ENCODE data around the gene CHL1. TPM values are rescaled to one million over a fixed set of nuclear protein-coding genes. Genes with fewer than 3 reads are reported as not detected.

CHL1 gene
- total and polyA plus RNA-seq, 2 of the 8 experiments (the other 6 are each of a cell fraction or from before 2014, with no cell fraction given): 0.05 to 0.99 TPM

DNA sequence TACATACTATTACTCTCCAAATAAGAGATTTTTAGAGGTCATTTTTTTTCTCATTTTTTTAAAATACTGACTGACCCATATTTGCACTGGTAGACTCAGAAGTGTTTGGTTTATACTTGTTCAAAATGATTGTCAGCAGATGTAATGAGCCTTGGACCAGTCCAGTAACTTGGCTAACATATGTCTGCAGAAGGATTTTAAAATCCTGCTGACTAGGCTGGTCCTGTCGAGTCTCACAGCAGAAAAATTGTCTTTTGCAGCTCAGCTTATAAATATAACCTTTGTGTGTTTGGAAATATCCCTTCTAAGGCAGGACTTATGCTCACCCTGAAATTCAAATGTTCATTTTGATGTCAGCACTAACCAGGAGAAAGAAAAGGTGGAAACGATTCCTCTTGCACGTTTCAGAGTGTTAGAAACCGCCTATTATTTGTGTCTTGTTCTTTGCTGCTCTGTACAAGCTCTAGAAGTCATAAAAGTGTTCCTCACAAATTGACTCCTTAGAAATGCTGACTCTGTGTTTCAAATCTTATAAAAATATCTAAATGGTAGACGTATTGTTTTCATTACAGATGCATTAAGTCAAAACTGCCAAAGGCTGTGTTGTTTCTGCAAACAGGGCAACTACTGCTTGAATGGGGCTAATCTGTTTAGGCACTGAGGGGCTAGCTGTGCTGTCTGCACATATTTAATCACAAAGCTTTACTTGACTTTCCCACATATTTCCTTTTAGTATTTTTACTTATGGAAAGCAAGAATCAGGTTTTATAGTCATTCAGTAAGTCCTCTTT lies 95.3 kb downstream of the CHL1 start:
- 0 out of 2 replicates have a peak overlapping the region, but pooled peaks have one; percentile 22 for H2AFZ ChIP-seq (ENCODE audit: low read length)
- no peaks in the 10 kb centered on the region for H3K27me3 ChIP-seq (replicated peaks in 1 of 4; ENCODE audit: control insufficient read depth in 3 of 4, extremely low read depth in 1 of 4, insufficient read depth in 3 of 4, low read length in 3 of 4)
- H2BK12ac ChIP-seq (ENCODE audit: low read depth, low read length): no peak overlapping the region
- no peaks in the 10 kb centered on the region for H3K9me3 ChIP-seq (ENCODE audit: insufficient read depth in 2 of 2, low read depth in 1 of 2, low read length in 1 of 2)
- no peak overlapping the region for H3K4me2 ChIP-seq (ENCODE audit: insufficient read depth in 1 of 2, low read depth in 2 of 2, low read length in 2 of 2)
- H3K18ac ChIP-seq (ENCODE audit: extremely low read depth, low read length): no peak overlapping the region
- CTCF ChIA-PET (ENCODE audit: partially characterized antibody): interaction anchor here (1.2 to 1.8 kb wide), 3 partner anchors 10 to 62 kb away, joined by 3 to 6 read pairs (median 4); no protein-coding TSS in a partner anchor
- H2BK5ac ChIP-seq (ENCODE audit: low read depth, low read length): no peak overlapping the region
- H3K14ac ChIP-seq (ENCODE audit: insufficient read length): no peak overlapping the region
- no peaks in the 10 kb centered on the region for H3K36me3 ChIP-seq (ENCODE audit: control insufficient read depth in 2 of 4, insufficient read depth in 4 of 4, low read length in 3 of 4)
- H3K27ac ChIP-seq (ENCODE audit: low read depth, low read length): no peak overlapping the region
- H3K4ac ChIP-seq (replicated peaks; ENCODE audit: insufficient read length, low read depth, low read length): no peak overlapping the region
- no peak overlapping the region for H4K5ac ChIP-seq (ENCODE audit: insufficient read length, low read depth, low read length)
- no peaks in the 10 kb centered on the region for H3K79me2 ChIP-seq (ENCODE audit: control insufficient read depth in 1 of 2, insufficient read depth in 2 of 2, low read length in 2 of 2)
- no peak overlapping the region for H3K4me3 ChIP-seq (ENCODE audit: extremely low read depth in 1 of 4, insufficient read depth in 2 of 4, low read depth in 3 of 4, low read length in 4 of 4)
- H3K9ac ChIP-seq (replicated peaks in 1 of 4; ENCODE audit: extremely low read depth in 1 of 4, low read depth in 3 of 4, low read length in 3 of 4): no peak overlapping the region
- H2BK15ac ChIP-seq (ENCODE audit: low read length): no peak overlapping the region
- H3K79me1 ChIP-seq (ENCODE audit: low read depth, low read length): no peaks in the 10 kb centered on the region
- no peak overlapping the region for H4K8ac ChIP-seq (ENCODE audit: extremely low read depth, insufficient read depth, low read length)
- POLR2A ChIA-PET (ENCODE audit: partially characterized antibody): no interaction called here
- no peak overlapping the region for H3K23ac ChIP-seq (ENCODE audit: insufficient read length)
- FAIRE-seq: no peak
- no peak overlapping the region for H2BK20ac ChIP-seq (ENCODE audit: low read length)
- H3K4me1 ChIP-seq (replicated peaks in 1 of 4; ENCODE audit: control insufficient read depth in 3 of 4, insufficient read depth in 4 of 4, low read length in 3 of 4): no peaks in the 10 kb centered on the region
- no peaks in the 10 kb centered on the region for H4K20me1 ChIP-seq (replicated peaks in 1 of 2; ENCODE audit: control insufficient read depth in 1 of 2, insufficient read depth in 2 of 2, low read length in 2 of 2)
- no peak overlapping the region for H2AK5ac ChIP-seq (ENCODE audit: low read depth, low read length)
- H2BK120ac ChIP-seq (replicated peaks; ENCODE audit: low read depth, low read length): no peak overlapping the region
- 85% methylated on average over 5 of the region's 5 CpGs; no CpG with 5 or more reads in 1 of the 2 experiments for WGBS, 2 experiments (ENCODE audit: extremely low coverage in 1 of 2, insufficient coverage in 1 of 2, insufficient read length in 1 of 2, insufficient replicate concordance in 2 of 2, low coverage in 1 of 2, low lambda C conversion rate in 2 of 2, missing lambda C conversion rate in 1 of 2)
- no peak for DNase-seq (ENCODE audit: low read depth in 1 of 2, low spot score in 2 of 2)
- H3K23me2 ChIP-seq (ENCODE audit: low read depth, low read length): no peaks in the 10 kb centered on the region
- no peak overlapping the region for H3K56ac ChIP-seq (replicated peaks; ENCODE audit: insufficient read length, low read depth, low read length)
- no peak overlapping the region for H4K91ac ChIP-seq (replicated peaks; ENCODE audit: insufficient read length, low read length)
- no peak for TF ChIP-seq RAD21 (IDR thresholded peaks at IDR 0.05 in 1 of 2, conservative IDR thresholded peaks at IDR 0.05 in 1 of 2; ENCODE audit: low read depth in 2 of 2, low read length in 2 of 2)
- no peak for TF ChIP-seq JUN (IDR thresholded peaks at IDR 0.05; ENCODE audit: low read depth, low read length)
- TF ChIP-seq TAF1 (IDR thresholded peaks at IDR 0.05; ENCODE audit: low read depth, low read length): no peak
- TF ChIP-seq TEAD4 (IDR thresholded peaks at IDR 0.05; ENCODE audit: low read depth, low read length): no peak
- no peak for TF ChIP-seq TCF12 (IDR thresholded peaks at IDR 0.05; ENCODE audit: low read depth, low read length)
- TF ChIP-seq KDM5A (IDR thresholded peaks at IDR 0.05; ENCODE audit: low read length): no peak
- TF ChIP-seq GTF2F1 (IDR thresholded peaks at IDR 0.05; ENCODE audit: borderline replicate concordance, low read depth, low read length): no peak
- TF ChIP-seq POLR2AphosphoS5 (IDR thresholded peaks at IDR 0.05; ENCODE audit: low read depth, low read length): no peak
- TF ChIP-seq SP4 (IDR thresholded peaks at IDR 0.05; ENCODE audit: low read length): no peak
- no peak for TF ChIP-seq SRF (IDR thresholded peaks at IDR 0.05; ENCODE audit: low read depth, low read length)
- TF ChIP-seq SP2 (IDR thresholded peaks at IDR 0.05; ENCODE audit: low read length): no peak
- no peak for TF ChIP-seq YY1 (IDR thresholded peaks at IDR 0.05; ENCODE audit: low read depth, low read length)
- TF ChIP-seq CBX8 (IDR thresholded peaks at IDR 0.05; ENCODE audit: borderline replicate concordance, low read depth, low read length): no peak
- no peak for TF ChIP-seq SP1 (IDR thresholded peaks at IDR 0.05; ENCODE audit: low read depth, low read length)
- TF ChIP-seq ZNF274 (IDR thresholded peaks at IDR 0.05; ENCODE audit: borderline replicate concordance, extremely low read depth, low read length): no peak
